ENCODE measurements around the gene GPR63.

DNA sequence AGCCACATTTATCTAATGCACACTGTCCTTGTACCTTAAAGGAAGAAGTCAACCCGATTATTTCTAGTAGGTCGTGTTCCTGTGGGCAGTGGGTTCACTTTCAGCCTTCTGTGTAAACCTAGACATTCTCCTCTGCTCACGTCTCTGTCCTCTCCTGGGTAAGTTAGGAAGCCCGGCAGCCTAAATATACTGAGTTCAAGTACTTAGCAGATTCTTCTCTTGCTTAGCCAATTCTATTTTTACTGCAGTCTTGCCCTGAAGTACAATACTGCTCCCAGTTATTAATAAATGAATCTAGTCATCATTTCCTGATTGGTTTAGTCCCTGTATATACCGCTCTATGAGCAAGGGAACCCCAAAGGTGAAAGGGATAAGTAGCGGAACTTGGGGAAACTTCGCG is 14.6 kb upstream of the GPR63 start:
- TF ChIP-seq, protein P1, sequence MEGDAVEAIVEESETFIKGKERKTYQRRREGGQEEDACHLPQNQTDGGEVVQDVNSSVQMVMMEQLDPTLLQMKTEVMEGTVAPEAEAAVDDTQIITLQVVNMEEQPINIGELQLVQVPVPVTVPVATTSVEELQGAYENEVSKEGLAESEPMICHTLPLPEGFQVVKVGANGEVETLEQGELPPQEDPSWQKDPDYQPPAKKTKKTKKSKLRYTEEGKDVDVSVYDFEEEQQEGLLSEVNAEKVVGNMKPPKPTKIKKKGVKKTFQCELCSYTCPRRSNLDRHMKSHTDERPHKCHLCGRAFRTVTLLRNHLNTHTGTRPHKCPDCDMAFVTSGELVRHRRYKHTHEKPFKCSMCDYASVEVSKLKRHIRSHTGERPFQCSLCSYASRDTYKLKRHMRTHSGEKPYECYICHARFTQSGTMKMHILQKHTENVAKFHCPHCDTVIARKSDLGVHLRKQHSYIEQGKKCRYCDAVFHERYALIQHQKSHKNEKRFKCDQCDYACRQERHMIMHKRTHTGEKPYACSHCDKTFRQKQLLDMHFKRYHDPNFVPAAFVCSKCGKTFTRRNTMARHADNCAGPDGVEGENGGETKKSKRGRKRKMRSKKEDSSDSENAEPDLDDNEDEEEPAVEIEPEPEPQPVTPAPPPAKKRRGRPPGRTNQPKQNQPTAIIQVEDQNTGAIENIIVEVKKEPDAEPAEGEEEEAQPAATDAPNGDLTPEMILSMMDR (IDR thresholded peaks at IDR 0.05 in 8 of 11, conservative IDR thresholded peaks at IDR 0.05 in 3 of 11) = no peak
- TF ChIP-seq POLR2A (IDR thresholded peaks at IDR 0.05) = no peak
- TF ChIP-seq POLR2AphosphoS5 (IDR thresholded peaks at IDR 0.05) = no peak

Data from spleen (tissue), 7 donors.